ENCODE data around the gene PDLIM5. TPM values are rescaled to one million over a fixed set of nuclear protein-coding genes. Genes with fewer than 3 reads are reported as not detected.

The PDLIM5 gene
- total and polyA plus RNA-seq, 2 of the 8 experiments (the other 6 are each of a cell fraction or from before 2014, with no cell fraction given): 37.3 to 62.1 TPM

DNA sequence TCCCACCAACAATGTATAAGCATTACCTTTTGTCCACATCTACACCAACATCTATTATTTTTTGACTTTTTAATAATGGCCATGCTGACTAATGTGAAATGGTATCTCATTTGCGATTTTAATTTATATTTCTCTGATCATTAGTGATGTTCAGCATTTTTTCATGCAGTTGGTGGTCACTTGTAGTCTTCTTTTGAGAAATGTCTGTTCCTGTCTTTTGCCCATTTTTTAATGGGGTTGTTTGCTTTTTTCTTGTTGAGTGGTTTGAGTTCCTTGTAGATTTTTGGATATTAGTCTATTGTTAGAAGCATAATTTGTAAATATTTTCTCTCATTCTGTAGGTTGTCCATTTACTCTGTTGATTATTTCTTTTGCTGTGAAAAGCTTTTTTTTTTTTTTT is 36.8 kb upstream of the PDLIM5 start:
- Histone ChIP-seq H3K4me2 (ENCODE audit: insufficient read depth in 1 of 2, low read depth in 2 of 2, low read length in 2 of 2) (no peak overlapping the region), H3K9me3 (ENCODE audit: insufficient read depth in 2 of 2, low read depth in 1 of 2, low read length in 1 of 2) (peaks cover 0 to 3% of the 10 kb centered on the region in 2 experiments; a peak in 1 of 4 replicates), H2BK15ac (ENCODE audit: low read length) (no peak overlapping the region), H2BK5ac (ENCODE audit: low read depth, low read length) (no peak overlapping the region), H2BK20ac (ENCODE audit: low read length) (no peak overlapping the region), H3K79me1 (ENCODE audit: low read depth, low read length) (no peaks in the 10 kb centered on the region), H3K4ac (replicated peaks; ENCODE audit: insufficient read length, low read depth, low read length) (no peak overlapping the region), H4K20me1 (replicated peaks in 1 of 2; ENCODE audit: control insufficient read depth in 1 of 2, insufficient read depth in 2 of 2, low read length in 2 of 2) (no peaks in the 10 kb centered on the region), H3K27me3 (replicated peaks in 1 of 4; ENCODE audit: control insufficient read depth in 3 of 4, extremely low read depth in 1 of 4, insufficient read depth in 3 of 4, low read length in 3 of 4) (peaks cover 0 to 1% (median 0%) of the 10 kb centered on the region in 4 experiments; a peak in 1 of 7 replicates), H3K36me3 (ENCODE audit: control insufficient read depth in 2 of 4, insufficient read depth in 4 of 4, low read length in 3 of 4) (no peaks in the 10 kb centered on the region), H3K4me1 (replicated peaks in 1 of 4; ENCODE audit: control insufficient read depth in 3 of 4, insufficient read depth in 4 of 4, low read length in 3 of 4) (peaks cover 0 to 7% (median 4%) of the 10 kb centered on the region in 4 experiments; a peak in 3 of 7 replicates), H2AK5ac (ENCODE audit: low read depth, low read length) (no peak overlapping the region), H3K23ac (ENCODE audit: insufficient read length) (no peak overlapping the region), H4K5ac (ENCODE audit: insufficient read length, low read depth, low read length) (no peak overlapping the region), H3K23me2 (ENCODE audit: low read depth, low read length) (no peaks in the 10 kb centered on the region), H3K79me2 (ENCODE audit: control insufficient read depth in 1 of 2, insufficient read depth in 2 of 2, low read length in 2 of 2) (no peaks in the 10 kb centered on the region), H4K91ac (replicated peaks; ENCODE audit: insufficient read length, low read length) (no peak overlapping the region), H3K14ac (ENCODE audit: insufficient read length) (no peak overlapping the region), H2AFZ (ENCODE audit: low read length) (no peak overlapping the region), H3K56ac (replicated peaks; ENCODE audit: insufficient read length, low read depth, low read length) (no peak overlapping the region), H3K18ac (ENCODE audit: extremely low read depth, low read length) (no peak overlapping the region), H2BK12ac (ENCODE audit: low read depth, low read length) (no peak overlapping the region), H3K27ac (ENCODE audit: low read depth, low read length) (no peak overlapping the region), H2BK120ac (replicated peaks; ENCODE audit: low read depth, low read length) (no peak overlapping the region), H4K8ac (ENCODE audit: extremely low read depth, insufficient read depth, low read length) (no peak overlapping the region), H3K9ac (replicated peaks in 1 of 4; ENCODE audit: extremely low read depth in 1 of 4, low read depth in 3 of 4, low read length in 3 of 4) (no peak overlapping the region), H3K4me3 (ENCODE audit: extremely low read depth in 1 of 4, insufficient read depth in 2 of 4, low read depth in 3 of 4, low read length in 4 of 4) (no peak overlapping the region)
- no peak for FAIRE-seq
- 89% methylated on average over 1 of the region's 1 CpG; no CpG with 5 or more reads in 1 of the 2 experiments for WGBS, 2 experiments (ENCODE audit: extremely low coverage in 1 of 2, insufficient coverage in 1 of 2, insufficient read length in 1 of 2, insufficient replicate concordance in 2 of 2, low coverage in 1 of 2, low lambda C conversion rate in 2 of 2, missing lambda C conversion rate in 1 of 2)
- ChIA-PET CTCF (ENCODE audit: partially characterized antibody) (interaction anchor here (1.3 to 1.5 kb wide), 3 partner anchors 27 to 181 kb away, joined by 3 to 5 read pairs (median 3); no protein-coding TSS in a partner anchor), POLR2A (ENCODE audit: partially characterized antibody) (no interaction called here)
- no peak for TF ChIP-seq SUZ12 (IDR thresholded peaks at IDR 0.05; ENCODE audit: low read length)
- no peak for TF ChIP-seq SAP30 (IDR thresholded peaks at IDR 0.05; ENCODE audit: insufficient read depth, insufficient replicate concordance, low read length)
- no peak for DNase-seq (ENCODE audit: low read depth in 1 of 2, low spot score in 2 of 2)

All from H1 (cell line).